ENCODE measurements around the gene NFATC1. TPM values are rescaled to one million over a fixed set of nuclear protein-coding genes. Genes with fewer than 3 reads are reported as not detected.

The NFATC1 gene
- polyA plus RNA-seq, 1 of the 3 experiments (the other 2 are of a cell fraction): 0.02 TPM

DNA sequence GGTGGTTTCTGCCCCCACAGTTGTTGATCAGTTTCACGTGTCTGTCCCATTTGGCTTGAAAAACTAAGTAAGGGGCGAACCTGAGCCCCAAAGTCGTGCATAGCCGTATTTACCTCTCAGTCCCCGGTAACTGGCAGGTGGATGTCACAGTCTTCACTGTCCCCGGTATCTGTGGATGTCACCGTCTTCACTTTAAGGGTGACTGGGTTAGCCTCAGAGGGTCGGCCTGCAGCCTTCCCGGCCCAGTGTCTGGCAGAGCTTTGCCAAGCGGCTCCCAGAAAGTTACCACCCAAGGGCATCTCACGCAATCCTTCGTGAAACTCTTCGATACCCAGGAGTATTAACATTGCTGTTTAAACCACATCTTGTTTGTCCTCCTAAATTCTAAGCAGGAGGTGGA lies 158.6 kb downstream of the NFATC1 start:
- no peaks in the 10 kb centered on the region for H3K9me3 ChIP-seq
- no peak overlapping the region for H3K4me3 ChIP-seq (ENCODE audit: low read depth in 2 of 2, low read length in 1 of 2)
- CTCF ChIA-PET: no interaction called here
- POLR2A ChIA-PET: no interaction called here
- no peak for DNase-seq
- H3K79me2 ChIP-seq (ENCODE audit: insufficient read depth): no peaks in the 10 kb centered on the region
- no peaks in the 10 kb centered on the region for H3K36me3 ChIP-seq (replicated peaks in 1 of 2; ENCODE audit: control insufficient read depth in 1 of 2, insufficient read depth in 2 of 2, low read length in 1 of 2)
- no peak overlapping the region for H3K27ac ChIP-seq (ENCODE audit: low read depth in 2 of 2, low read length in 1 of 2)
- 16% methylated on average over 13 of the region's 13 CpGs for WGBS (ENCODE audit: low lambda C conversion rate)
- no peak overlapping the region for H3K4me2 ChIP-seq
- no peaks in the 10 kb centered on the region for H3F3A ChIP-seq (replicated peaks; ENCODE audit: insufficient read depth)
- peaks cover 64% of the 10 kb centered on the region for H3K27me3 ChIP-seq (ENCODE audit: insufficient read depth)
- H3K4me1 ChIP-seq (ENCODE audit: control insufficient read depth in 1 of 2, insufficient read depth in 2 of 2, low read depth in 1 of 2, low read length in 1 of 2): no peaks in the 10 kb centered on the region
- H3K9ac ChIP-seq: no peak overlapping the region
- TF ChIP-seq RAD21 (IDR thresholded peaks at IDR 0.05; ENCODE audit: low read length) (no peak), FOXJ3 (CRISPR knock-in tag; IDR thresholded peaks at IDR 0.05) (no peak), TAF1 (IDR thresholded peaks at IDR 0.05; ENCODE audit: borderline replicate concordance, low read depth, low read length) (no peak), MEF2A (IDR thresholded peaks at IDR 0.05; ENCODE audit: borderline replicate concordance, low read depth) (no peak), FOXM1 (IDR thresholded peaks at IDR 0.05; ENCODE audit: low read depth) (no peak), RXRA (IDR thresholded peaks at IDR 0.05; ENCODE audit: borderline replicate concordance, low read depth) (no peak), GABPA (IDR thresholded peaks at IDR 0.05; ENCODE audit: low read depth) (no peak), TCF12 (IDR thresholded peaks at IDR 0.05) (no peak), NFIC (IDR thresholded peaks at IDR 0.05; ENCODE audit: borderline replicate concordance) (no peak), POLR2AphosphoS5 (IDR thresholded peaks at IDR 0.05; ENCODE audit: low read depth, low read length) (no peak), JUND (IDR thresholded peaks at IDR 0.05) (no peak), ELF1 (IDR thresholded peaks at IDR 0.05) (no peak), GATA2 (CRISPR knock-in tag; IDR thresholded peaks at IDR 0.05) (no peak), CHD2 (IDR thresholded peaks at IDR 0.05; ENCODE audit: low read length, partially characterized antibody) (no peak), RFX5 (IDR thresholded peaks at IDR 0.05; ENCODE audit: low read length) (no peak)
- TF ChIP-seq, protein P1, sequence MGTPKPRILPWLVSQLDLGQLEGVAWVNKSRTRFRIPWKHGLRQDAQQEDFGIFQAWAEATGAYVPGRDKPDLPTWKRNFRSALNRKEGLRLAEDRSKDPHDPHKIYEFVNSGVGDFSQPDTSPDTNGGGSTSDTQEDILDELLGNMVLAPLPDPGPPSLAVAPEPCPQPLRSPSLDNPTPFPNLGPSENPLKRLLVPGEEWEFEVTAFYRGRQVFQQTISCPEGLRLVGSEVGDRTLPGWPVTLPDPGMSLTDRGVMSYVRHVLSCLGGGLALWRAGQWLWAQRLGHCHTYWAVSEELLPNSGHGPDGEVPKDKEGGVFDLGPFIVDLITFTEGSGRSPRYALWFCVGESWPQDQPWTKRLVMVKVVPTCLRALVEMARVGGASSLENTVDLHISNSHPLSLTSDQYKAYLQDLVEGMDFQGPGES (IDR thresholded peaks at IDR 0.05; ENCODE audit: low read depth, low read length): no peak
- TF ChIP-seq, protein P2, sequence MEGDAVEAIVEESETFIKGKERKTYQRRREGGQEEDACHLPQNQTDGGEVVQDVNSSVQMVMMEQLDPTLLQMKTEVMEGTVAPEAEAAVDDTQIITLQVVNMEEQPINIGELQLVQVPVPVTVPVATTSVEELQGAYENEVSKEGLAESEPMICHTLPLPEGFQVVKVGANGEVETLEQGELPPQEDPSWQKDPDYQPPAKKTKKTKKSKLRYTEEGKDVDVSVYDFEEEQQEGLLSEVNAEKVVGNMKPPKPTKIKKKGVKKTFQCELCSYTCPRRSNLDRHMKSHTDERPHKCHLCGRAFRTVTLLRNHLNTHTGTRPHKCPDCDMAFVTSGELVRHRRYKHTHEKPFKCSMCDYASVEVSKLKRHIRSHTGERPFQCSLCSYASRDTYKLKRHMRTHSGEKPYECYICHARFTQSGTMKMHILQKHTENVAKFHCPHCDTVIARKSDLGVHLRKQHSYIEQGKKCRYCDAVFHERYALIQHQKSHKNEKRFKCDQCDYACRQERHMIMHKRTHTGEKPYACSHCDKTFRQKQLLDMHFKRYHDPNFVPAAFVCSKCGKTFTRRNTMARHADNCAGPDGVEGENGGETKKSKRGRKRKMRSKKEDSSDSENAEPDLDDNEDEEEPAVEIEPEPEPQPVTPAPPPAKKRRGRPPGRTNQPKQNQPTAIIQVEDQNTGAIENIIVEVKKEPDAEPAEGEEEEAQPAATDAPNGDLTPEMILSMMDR (IDR thresholded peaks at IDR 0.05): no peak
- TF ChIP-seq, protein P3, sequence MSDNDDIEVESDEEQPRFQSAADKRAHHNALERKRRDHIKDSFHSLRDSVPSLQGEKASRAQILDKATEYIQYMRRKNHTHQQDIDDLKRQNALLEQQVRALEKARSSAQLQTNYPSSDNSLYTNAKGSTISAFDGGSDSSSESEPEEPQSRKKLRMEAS (IDR thresholded peaks at IDR 0.05; ENCODE audit: low read depth): no peak
- TF ChIP-seq, protein P4, sequence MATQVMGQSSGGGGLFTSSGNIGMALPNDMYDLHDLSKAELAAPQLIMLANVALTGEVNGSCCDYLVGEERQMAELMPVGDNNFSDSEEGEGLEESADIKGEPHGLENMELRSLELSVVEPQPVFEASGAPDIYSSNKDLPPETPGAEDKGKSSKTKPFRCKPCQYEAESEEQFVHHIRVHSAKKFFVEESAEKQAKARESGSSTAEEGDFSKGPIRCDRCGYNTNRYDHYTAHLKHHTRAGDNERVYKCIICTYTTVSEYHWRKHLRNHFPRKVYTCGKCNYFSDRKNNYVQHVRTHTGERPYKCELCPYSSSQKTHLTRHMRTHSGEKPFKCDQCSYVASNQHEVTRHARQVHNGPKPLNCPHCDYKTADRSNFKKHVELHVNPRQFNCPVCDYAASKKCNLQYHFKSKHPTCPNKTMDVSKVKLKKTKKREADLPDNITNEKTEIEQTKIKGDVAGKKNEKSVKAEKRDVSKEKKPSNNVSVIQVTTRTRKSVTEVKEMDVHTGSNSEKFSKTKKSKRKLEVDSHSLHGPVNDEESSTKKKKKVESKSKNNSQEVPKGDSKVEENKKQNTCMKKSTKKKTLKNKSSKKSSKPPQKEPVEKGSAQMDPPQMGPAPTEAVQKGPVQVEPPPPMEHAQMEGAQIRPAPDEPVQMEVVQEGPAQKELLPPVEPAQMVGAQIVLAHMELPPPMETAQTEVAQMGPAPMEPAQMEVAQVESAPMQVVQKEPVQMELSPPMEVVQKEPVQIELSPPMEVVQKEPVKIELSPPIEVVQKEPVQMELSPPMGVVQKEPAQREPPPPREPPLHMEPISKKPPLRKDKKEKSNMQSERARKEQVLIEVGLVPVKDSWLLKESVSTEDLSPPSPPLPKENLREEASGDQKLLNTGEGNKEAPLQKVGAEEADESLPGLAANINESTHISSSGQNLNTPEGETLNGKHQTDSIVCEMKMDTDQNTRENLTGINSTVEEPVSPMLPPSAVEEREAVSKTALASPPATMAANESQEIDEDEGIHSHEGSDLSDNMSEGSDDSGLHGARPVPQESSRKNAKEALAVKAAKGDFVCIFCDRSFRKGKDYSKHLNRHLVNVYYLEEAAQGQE (IDR thresholded peaks at IDR 0.05; ENCODE audit: low read depth, low read length): no peak
- no peaks in the 10 kb centered on the region for H4K20me1 ChIP-seq (ENCODE audit: insufficient read depth)
- no peak overlapping the region for H2AFZ ChIP-seq (ENCODE audit: low read depth)
- no peaks in the 10 kb centered on the region for H3K9me2 ChIP-seq
